Left ventricle myocardium inferior (tissue), 1 donor: ENCODE data around the gene CD300C. TPM values are rescaled to one million over a fixed set of nuclear protein-coding genes. Genes with fewer than 3 reads are reported as not detected.

Experiments
- DNase-seq: peaks from one replicate; pipeline ENCODE4 v3.0.0-alpha.2; 2020
- H3K27ac ChIP-seq: fragments of 200-600 bp; replicated peaks from 2 replicates; pipeline ENCODE4 v1.8.0; 2021
- H3K27me3 ChIP-seq: fragments of 200-600 bp; 2 replicates; pipeline ENCODE4 v1.8.0; 2021; ENCODE audit warnings: low read depth
- H3K36me3 ChIP-seq: fragments of 200-600 bp; 2 replicates; pipeline ENCODE4 v1.8.0; 2021
- H3K4me1 ChIP-seq: fragments of 200-600 bp; 2 replicates; pipeline ENCODE4 v1.8.0; 2021
- H3K4me3 ChIP-seq: fragments of 200-600 bp; 2 replicates; pipeline ENCODE4 v1.8.0; 2021; ENCODE audit warnings: mild to moderate bottlenecking, moderate library complexity
- H3K9me3 ChIP-seq: fragments of 200-600 bp; replicated peaks from 2 replicates; pipeline ENCODE4 v1.8.0; 2021
- intact Hi-C: fragments of 100-400 bp; cut with micrococcal nuclease; formaldehyde crosslinking; loops from one replicate; pipeline ENCODE4 v1.11.0; 2022
- total RNA-seq: library from RNA; stranded (reverse); fragmentation: NEBNext Ultra II Directional; extraction: Animal tissue kit (Norgen Biotek cat#: 25700); gene quantifications from one replicate; pipeline ENCODE4 v1.2.1, GENCODE V29; 2021
- TF ChIP-seq, protein P1 (sequence below): fragments of 200-600 bp; IDR thresholded peaks from 2 replicates; pipeline ENCODE4 v1.8.0; 2021; ENCODE audit warnings: antibody characterized with exemption, mild to moderate bottlenecking, borderline replicate concordance
- donor health status: DM: no; HTN: yes; CAD: no; lungs with severe emphysema.

CD300C gene
- total RNA-seq, 1 donor from 2014 or later, result 0.71 TPM

DNA sequence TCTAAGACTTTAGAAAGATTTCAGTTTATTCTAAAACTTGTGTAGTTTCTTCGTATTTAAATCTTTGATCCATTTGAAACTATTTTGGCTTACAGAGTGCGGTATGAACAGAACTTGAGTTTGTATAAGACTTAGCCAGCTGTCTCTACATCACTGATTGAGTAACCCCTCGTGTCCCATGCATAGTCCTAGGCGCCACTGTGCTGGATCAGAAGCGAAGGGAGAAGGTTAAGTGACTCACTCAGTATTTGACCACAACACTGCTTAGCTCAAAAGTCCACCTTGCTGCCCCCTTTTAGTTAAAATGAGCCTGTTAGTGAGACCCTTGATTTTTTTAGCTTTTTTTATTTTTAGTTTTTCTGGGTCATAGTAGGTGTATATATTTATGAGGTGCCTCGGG lies 43.1 kb downstream of the CD300C start:
- Histone ChIP-seq H3K4me3 (no peak overlapping the region), H3K27ac (no peak overlapping the region), H3K36me3 (no peaks in the 10 kb centered on the region), H3K27me3 (peaks cover 26% of the 10 kb centered on the region), H3K9me3 (no peaks in the 10 kb centered on the region), H3K4me1 (no peaks in the 10 kb centered on the region)
- intact Hi-C loops, result no loop called here
- no peak for DNase-seq
- TF ChIP-seq, protein P1, sequence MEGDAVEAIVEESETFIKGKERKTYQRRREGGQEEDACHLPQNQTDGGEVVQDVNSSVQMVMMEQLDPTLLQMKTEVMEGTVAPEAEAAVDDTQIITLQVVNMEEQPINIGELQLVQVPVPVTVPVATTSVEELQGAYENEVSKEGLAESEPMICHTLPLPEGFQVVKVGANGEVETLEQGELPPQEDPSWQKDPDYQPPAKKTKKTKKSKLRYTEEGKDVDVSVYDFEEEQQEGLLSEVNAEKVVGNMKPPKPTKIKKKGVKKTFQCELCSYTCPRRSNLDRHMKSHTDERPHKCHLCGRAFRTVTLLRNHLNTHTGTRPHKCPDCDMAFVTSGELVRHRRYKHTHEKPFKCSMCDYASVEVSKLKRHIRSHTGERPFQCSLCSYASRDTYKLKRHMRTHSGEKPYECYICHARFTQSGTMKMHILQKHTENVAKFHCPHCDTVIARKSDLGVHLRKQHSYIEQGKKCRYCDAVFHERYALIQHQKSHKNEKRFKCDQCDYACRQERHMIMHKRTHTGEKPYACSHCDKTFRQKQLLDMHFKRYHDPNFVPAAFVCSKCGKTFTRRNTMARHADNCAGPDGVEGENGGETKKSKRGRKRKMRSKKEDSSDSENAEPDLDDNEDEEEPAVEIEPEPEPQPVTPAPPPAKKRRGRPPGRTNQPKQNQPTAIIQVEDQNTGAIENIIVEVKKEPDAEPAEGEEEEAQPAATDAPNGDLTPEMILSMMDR, result no peak

DNA sequence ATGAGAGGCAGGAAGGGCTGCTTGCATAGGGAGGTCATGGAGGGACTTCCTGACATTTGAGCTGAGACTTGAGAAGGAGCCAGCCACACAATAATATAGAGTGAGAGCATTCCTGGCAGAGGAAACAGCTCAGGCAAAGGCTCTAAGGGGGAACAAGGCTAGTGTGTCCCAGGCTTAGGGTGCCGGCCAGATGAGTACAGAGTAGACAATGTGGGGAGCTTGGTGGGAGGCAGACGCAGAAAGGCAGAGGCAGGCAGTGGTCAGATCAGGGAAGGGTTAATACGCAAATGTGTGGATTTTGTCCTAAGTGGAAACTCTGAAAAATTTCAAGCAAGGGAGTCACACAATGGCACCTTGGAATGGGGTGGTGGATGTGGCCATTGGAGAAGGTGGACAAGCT lies 45.9 kb downstream of the CD300C start:
- Histone ChIP-seq H3K9me3 (no peaks in the 10 kb centered on the region), H3K4me1 (no peaks in the 10 kb centered on the region), H3K27me3 (peaks cover 37% of the 10 kb centered on the region), H3K27ac (no peak overlapping the region), H3K36me3 (no peaks in the 10 kb centered on the region), H3K4me3 (no peak overlapping the region)
- no peak for DNase-seq
- TF ChIP-seq, protein P1, result no peak
- intact Hi-C loops, result loop anchor here (10.0 kb wide), 1 partner anchor 195 kb away; no protein-coding TSS in a partner anchor

DNA sequence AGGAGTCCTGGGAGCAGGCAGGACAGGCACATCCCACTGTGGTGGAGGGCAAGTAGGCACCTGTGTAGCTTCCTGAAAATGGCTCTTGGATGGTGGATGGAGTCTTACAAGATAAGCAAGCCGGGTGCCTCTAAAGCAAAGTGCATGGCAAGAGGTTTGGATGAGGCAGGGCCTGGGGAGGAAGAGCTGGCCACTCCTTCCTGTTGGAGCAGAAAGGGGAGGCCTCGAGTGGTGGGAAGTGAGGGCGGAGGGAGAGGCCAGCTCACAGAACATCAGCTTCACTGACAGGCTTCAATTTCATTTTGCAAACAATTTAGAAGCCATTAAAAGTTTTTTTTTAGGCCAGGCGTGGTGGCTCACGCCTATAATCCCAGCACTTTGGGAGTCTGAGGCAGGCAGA lies 48.4 kb downstream of the CD300C start:
- Histone ChIP-seq H3K9me3 (no peaks in the 10 kb centered on the region), H3K4me3 (no peak overlapping the region), H3K27me3 (peaks cover 39% of the 10 kb centered on the region), H3K27ac (no peak overlapping the region), H3K36me3 (no peaks in the 10 kb centered on the region), H3K4me1 (no peaks in the 10 kb centered on the region)
- TF ChIP-seq, protein P1, result no peak
- DNase-seq, result no peak
- intact Hi-C loops, result loop anchor here (10.0 kb wide), 1 partner anchor 193 kb away; no protein-coding TSS in a partner anchor

DNA sequence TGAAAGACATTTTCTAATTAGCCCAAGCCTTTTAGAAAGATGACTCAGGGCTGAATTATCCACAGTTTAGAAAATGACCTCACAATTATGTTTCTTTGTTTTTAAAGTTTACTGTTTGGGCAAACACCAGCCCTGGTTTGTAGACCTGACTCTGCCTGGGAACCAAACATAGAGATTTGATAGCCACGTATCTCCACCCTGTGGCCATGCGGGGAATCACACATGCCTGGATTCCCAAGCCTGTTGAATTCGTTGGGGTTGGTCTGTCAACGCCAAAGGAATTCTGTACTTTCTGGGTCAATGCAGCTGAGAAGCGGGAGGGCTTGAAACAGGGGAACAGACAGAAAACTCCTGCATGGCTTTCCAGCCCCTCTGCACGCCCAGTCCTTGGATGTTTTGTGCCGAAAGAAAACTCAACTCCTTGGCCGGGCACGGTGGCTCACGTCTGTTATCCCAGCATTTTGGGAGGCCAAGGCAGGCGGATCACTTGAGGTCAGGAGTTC lies 52.5 kb downstream of the CD300C start:
- TF ChIP-seq, protein P1, result peak; percentile 90
- Histone ChIP-seq H3K27me3 (peaks cover 42% of the 10 kb centered on the region), H3K9me3 (no peaks in the 10 kb centered on the region), H3K27ac (no peak overlapping the region), H3K4me3 (no peak overlapping the region), H3K4me1 (no peaks in the 10 kb centered on the region), H3K36me3 (no peaks in the 10 kb centered on the region)
- intact Hi-C loops, result loop anchor here (10.0 kb wide), 1 partner anchor 189 kb away; no protein-coding TSS in a partner anchor
- DNase-seq, result peak; percentile 62

DNA sequence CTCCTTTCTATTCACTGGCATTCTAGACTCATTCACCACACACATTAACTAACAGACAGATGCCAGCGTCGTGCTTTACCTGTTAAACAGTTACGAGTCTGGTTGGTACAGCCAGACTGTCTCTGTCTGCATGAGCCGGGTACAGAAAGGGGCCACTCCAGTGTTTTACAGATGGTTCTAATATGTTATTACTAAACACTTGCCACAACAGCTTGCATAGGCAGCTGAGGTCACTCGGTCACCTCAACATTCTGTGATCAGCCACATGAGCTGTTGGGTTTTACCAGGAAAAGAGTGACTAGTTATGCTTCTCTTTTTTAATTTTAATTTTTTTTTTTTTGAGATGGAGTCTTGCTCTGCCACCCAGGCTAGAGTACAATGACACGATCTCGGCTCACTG lies 54.3 kb downstream of the CD300C start:
- Histone ChIP-seq H3K36me3 (no peaks in the 10 kb centered on the region), H3K4me1 (no peaks in the 10 kb centered on the region), H3K27ac (no peak overlapping the region), H3K27me3 (peaks cover 34% of the 10 kb centered on the region), H3K9me3 (no peaks in the 10 kb centered on the region), H3K4me3 (no peak overlapping the region)
- DNase-seq, result no peak
- TF ChIP-seq, protein P1, result no peak
- intact Hi-C loops, result loop anchor here (10.0 kb wide), 1 partner anchor 187 kb away; no protein-coding TSS in a partner anchor

Other genes with a start within 250 kb of the CD300C start
- 0.08 TPM for gene KIF19, start 219.9 kb downstream of the CD300C start, total RNA-seq
- not detected for gene BTBD17, start 184.2 kb downstream of the CD300C start, total RNA-seq
- not detected for gene GPR142, start 178.6 kb downstream of the CD300C start, total RNA-seq
- gene GPRC5C, start 114.0 kb downstream of the CD300C start, total RNA-seq, result 32.0 TPM
- gene CD300A, start 79.5 kb downstream of the CD300C start, total RNA-seq, result 1.2 TPM
- not detected for gene CD300LB, start 14.6 kb downstream of the CD300C start, total RNA-seq
- gene CD300H, start 21.4 kb upstream of the CD300C start, total RNA-seq, result not detected
- not detected for gene CD300LD, start 46.2 kb upstream of the CD300C start, total RNA-seq
- gene CD300E, start 77.6 kb upstream of the CD300C start, total RNA-seq, result 0.30 TPM
- 0.55 TPM for gene CD300LF, start 166.8 kb upstream of the CD300C start, total RNA-seq
- gene RAB37, start 191.1 kb upstream of the CD300C start, total RNA-seq, result 1.9 TPM
- gene NHERF1, start 202.5 kb upstream of the CD300C start, total RNA-seq, result 11.3 TPM
- 18.6 TPM for gene NAT9, start 230.2 kb upstream of the CD300C start, total RNA-seq